Measurements from ENCODE around the gene LRMDA.

The LRMDA gene

DNA sequence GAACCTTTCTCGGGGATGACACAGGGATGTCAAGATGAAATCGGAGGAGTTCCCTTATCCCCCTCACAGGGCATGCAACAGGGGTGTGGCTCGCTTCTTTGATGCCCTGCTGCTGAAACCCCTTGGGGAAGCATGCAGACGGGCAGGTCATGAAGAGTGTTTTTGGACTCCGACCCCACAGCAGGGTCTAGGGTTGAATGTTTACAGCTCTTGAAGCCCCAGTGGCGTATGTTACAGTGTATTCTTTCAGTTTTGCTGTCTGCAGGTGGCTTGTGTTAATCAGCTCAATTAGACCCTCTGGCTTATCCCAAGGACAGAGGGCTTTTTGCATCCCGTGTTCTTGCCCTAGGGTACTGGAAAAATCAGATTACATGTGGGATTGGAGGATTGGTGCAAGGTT, 446.5 kb downstream of the LRMDA start:
- TF ChIP-seq, protein P1, sequence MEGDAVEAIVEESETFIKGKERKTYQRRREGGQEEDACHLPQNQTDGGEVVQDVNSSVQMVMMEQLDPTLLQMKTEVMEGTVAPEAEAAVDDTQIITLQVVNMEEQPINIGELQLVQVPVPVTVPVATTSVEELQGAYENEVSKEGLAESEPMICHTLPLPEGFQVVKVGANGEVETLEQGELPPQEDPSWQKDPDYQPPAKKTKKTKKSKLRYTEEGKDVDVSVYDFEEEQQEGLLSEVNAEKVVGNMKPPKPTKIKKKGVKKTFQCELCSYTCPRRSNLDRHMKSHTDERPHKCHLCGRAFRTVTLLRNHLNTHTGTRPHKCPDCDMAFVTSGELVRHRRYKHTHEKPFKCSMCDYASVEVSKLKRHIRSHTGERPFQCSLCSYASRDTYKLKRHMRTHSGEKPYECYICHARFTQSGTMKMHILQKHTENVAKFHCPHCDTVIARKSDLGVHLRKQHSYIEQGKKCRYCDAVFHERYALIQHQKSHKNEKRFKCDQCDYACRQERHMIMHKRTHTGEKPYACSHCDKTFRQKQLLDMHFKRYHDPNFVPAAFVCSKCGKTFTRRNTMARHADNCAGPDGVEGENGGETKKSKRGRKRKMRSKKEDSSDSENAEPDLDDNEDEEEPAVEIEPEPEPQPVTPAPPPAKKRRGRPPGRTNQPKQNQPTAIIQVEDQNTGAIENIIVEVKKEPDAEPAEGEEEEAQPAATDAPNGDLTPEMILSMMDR (IDR thresholded peaks at IDR 0.05) = no peak

DNA sequence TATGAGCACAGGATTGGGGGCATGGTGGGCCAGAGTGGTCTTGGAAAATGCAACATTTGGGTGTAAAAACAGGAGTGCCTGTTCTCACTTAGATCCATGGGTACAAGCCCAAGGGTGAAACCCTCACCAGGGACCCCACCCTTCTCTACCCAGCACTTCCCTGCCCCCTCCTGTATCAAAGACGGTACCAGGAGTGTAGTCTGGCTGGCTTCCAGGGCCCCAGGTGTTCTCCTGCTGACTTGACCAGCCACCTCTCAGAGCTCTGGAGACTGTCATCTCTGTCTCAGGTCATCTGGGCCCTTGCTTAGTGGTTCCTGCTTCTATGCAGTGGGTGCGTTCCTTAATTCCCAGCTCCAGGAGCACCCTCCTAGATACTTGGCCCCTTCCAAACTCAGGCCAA, 447.2 kb downstream of the LRMDA start:
- TF ChIP-seq, protein P1 (IDR thresholded peaks at IDR 0.05) = no peak

GRCh38 chr10:75880031-75880775, 448.8 kb downstream of the LRMDA start:
- TF ChIP-seq, protein P1 (IDR thresholded peaks at IDR 0.05) = no peak

DNA sequence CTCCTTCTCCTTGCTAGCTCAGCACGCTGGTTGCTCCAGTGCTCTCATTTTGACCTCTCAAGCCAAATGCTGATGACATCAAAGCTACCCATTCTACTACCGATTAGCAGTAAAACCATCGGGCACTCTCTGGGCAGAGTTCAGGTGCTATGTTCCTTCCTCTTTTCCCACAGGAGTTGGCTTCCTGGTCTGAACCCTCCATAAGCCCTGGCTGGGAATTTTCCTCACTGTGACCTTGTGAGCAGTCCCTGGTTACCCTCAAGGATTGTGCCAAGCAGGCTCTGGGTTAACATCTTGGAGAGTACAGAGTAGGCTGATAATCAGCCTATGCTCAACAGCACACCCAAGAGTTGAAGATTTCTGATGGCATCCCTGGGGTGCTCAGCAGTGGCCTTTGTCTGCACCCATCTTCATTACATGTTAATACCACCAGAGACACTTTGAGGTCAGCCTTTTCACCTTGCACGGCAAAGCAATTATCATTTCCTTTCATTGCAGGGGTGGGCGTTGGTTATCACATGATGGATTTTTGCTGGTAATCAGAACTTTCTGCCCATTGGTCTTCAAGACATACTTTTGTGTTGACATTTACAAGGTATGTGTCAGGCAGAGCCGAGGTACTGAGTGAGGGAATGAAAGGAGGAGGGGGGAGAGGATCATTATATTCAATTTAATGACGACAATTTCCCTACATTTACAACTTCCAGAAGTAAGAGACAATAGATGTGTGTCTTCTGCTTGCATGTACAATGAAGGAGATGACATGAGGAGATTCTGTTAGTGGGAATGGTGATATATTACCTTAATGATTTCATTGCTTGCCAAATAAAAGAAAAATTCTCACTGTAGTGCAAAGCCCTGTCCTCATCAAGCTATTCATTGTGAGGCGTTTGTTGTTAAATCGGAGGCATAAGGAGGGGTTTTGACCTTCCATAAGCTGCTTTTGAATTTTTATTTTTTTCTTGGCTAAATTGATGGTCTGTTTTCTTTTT, 452.0 kb downstream of the LRMDA start:
- TF ChIP-seq, protein P1 (IDR thresholded peaks at IDR 0.05) = no peak

DNA sequence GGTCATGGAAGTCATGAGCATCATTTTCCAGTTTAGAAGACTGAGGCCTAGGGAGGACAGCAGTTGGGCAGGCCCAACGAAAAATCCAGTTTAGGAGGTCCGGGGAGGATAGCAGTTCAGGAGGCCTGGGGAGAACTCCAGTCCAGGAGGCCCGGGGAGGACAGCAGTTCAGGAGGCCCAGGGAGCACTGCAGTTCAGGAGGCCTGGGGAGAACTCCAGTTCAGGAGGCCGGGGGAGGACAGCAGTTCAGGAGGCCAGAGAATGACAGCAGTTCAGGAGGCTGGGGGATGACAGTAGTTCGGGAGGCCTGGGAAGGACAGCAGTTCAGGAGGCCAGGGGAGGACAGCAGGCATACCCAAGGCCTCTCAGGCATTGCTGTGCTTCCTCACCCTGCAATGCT, 453.4 kb downstream of the LRMDA start:
- TF ChIP-seq, protein P1 (IDR thresholded peaks at IDR 0.05) = no peak

GRCh38 chr10:75887369-75887768, 455.9 kb downstream of the LRMDA start:
- TF ChIP-seq, protein P1 (IDR thresholded peaks at IDR 0.05) = no peak

DNA sequence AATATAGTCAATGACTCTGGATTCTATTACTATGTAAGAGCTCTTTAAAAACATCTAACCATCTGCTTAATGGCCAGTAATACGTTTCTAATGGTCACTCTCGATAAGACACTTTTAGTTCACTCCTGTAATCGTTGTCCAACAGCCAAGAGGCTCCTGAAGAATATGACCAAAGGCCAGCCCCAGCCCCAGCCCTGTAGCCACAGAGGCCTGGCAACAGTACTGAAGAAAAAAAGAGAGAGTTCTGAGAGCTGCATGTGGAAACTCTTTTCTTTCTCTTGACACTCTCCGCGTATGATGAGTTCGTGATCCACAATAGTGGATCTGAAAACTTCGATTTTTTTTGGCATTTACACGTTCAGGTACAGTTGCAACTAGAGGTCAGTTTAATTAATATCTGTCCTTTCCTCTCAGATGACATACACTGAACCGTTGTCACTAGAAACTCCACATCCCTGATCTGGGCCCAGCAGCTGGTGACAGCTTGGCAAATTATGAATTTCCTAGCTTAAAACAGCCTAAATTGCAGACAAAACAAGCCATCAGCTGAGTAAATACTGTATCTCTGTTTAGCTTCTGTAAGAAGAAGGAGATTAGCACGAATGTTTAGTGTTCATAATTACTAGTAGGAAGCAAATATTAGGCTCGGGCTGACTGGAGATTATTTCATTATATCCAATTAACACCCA, 456.7 kb downstream of the LRMDA start:
- TF ChIP-seq, protein P1 (IDR thresholded peaks at IDR 0.05) = no peak
